HL-60 (cell line): Measurements from ENCODE around the gene SOX5.

Experiments
- DNase-seq, 2 experiments: peaks; one replicate each; pipeline ENCODE4 v3.0.0-alpha.2; 2010 to 2020; ENCODE audit warnings: low read depth in 1 of 2, low spot score in 1 of 2
- H3K27ac ChIP-seq: fragments of 250-450 bp; sonication (Bioruptor Pico); replicated peaks from 2 replicates; pipeline ENCODE4 v1.5.1; 2020; ENCODE audit warnings: mild to moderate bottlenecking, moderate library complexity
- H3K27me3 ChIP-seq: fragments of 250-450 bp; sonication (Bioruptor Pico); 2 replicates; pipeline ENCODE4 v1.5.1; 2021; ENCODE audit warnings: mild to moderate bottlenecking, moderate library complexity; ENCODE audit not compliant: insufficient read depth, poor library complexity, severe bottlenecking
- H3K4me3 ChIP-seq: replicated peaks from 2 replicates; pipeline ENCODE4 v1.5.1; 2011; ENCODE audit warnings: mild to moderate bottlenecking, control low read depth, low read length; ENCODE audit not compliant: insufficient read depth
- CTCF ChIP-seq: IDR thresholded peaks from one replicate; pipeline ENCODE4 v1.5.1; 2011; ENCODE audit warnings: low read length, control low read depth, inconsistent platforms; ENCODE audit not compliant: insufficient read depth
- GABPA ChIP-seq: IDR thresholded peaks from 2 replicates; pipeline ENCODE4 v1.6.1; 2012; ENCODE audit warnings: low read depth
- POLR2AphosphoS5 ChIP-seq: IDR thresholded peaks from 2 replicates; pipeline ENCODE4 v1.6.1; 2012; ENCODE audit warnings: low read depth
- REST ChIP-seq: IDR thresholded peaks from 2 replicates; pipeline ENCODE4 v1.6.1; 2012; ENCODE audit warnings: low read depth; ENCODE audit not compliant: insufficient replicate concordance
- SPI1 ChIP-seq: IDR thresholded peaks from 2 replicates; pipeline ENCODE4 v1.6.1; 2012; ENCODE audit warnings: low read depth, mild to moderate bottlenecking, borderline replicate concordance

SOX5 gene

GRCh38 chr12:23550753-23551152 lies 398.7 kb downstream of the SOX5 start:
- TF ChIP-seq GABPA (no peak), POLR2AphosphoS5 (no peak), REST (no peak), SPI1 (no peak), CTCF (no peak)
- Histone ChIP-seq H3K4me3 (no peak overlapping the region), H3K27me3 (no peaks in the 10 kb centered on the region), H3K27ac (no peak overlapping the region)
- DNase-seq, result no peak

- TF ChIP-seq POLR2AphosphoS5, result no peak
- TF ChIP-seq SPI1, result no peak
- TF ChIP-seq GABPA, result no peak
- TF ChIP-seq CTCF, result no peak
- no peak for TF ChIP-seq REST
- Histone ChIP-seq H3K27ac (no peak overlapping the region), H3K4me3 (no peak overlapping the region), H3K27me3 (no peaks in the 10 kb centered on the region)
- no peak for DNase-seq
Observed at GRCh38 chr12:23548742-23549141, 400.7 kb downstream of the SOX5 start.

GRCh38 chr12:23546756-23547155 lies 402.7 kb downstream of the SOX5 start:
- TF ChIP-seq REST (no peak), SPI1 (no peak), GABPA (no peak), CTCF (no peak), POLR2AphosphoS5 (no peak)
- DNase-seq, result no peak
- no peaks in the 10 kb centered on the region for H3K27me3 ChIP-seq
- no peak overlapping the region for H3K4me3 ChIP-seq
- no peak overlapping the region for H3K27ac ChIP-seq
